GM19099 (cell line): ENCODE measurements around the gene ABCG8.

ENCODE experiments used
- POLR2A ChIP-seq: IDR thresholded peaks from 3 replicates; pipeline ENCODE4 v1.6.1; 2011; ENCODE audit warnings: low read depth; ENCODE audit not compliant: insufficient read length; ENCODE audit errors: extremely low read depth

The ABCG8 gene

GRCh38 chr2:43838560-43839267, at the start of gene ABCG8, which contains the start of gene ABCG5:
Gene ABCG8, plus strand, starts transcription at chr2:43838971. Its CDS starts 83 bp downstream, at chr2:43839054.
Gene ABCG5, minus strand, starts transcription at chr2:43838839. Its CDS starts 160 bp downstream, at chr2:43838679.
- no peak for TF ChIP-seq POLR2A

- TF ChIP-seq POLR2A: no peak
Observed at GRCh38 chr2:43790147-43790546, 48.6 kb upstream of the ABCG8 start.

GRCh38 chr2:43791035-43791765, 47.6 kb upstream of the ABCG8 start:
- TF ChIP-seq POLR2A: no peak

- no peak for TF ChIP-seq POLR2A
Observed at GRCh38 chr2:43792653-43793052, 46.1 kb upstream of the ABCG8 start.

- no peak for TF ChIP-seq POLR2A
Observed at GRCh38 chr2:43794956-43795355, 43.8 kb upstream of the ABCG8 start.

- TF ChIP-seq POLR2A: no peak
Observed at GRCh38 chr2:43796206-43796605, 42.6 kb upstream of the ABCG8 start.

GRCh38 chr2:43798300-43798699, 40.5 kb upstream of the ABCG8 start:
- no peak for TF ChIP-seq POLR2A

GRCh38 chr2:43800894-43801293, 37.9 kb upstream of the ABCG8 start:
- TF ChIP-seq POLR2A: no peak

- TF ChIP-seq POLR2A: no peak
Observed at GRCh38 chr2:43802135-43802534, 36.6 kb upstream of the ABCG8 start.

GRCh38 chr2:43803113-43803512, 35.7 kb upstream of the ABCG8 start:
- TF ChIP-seq POLR2A: no peak

- no peak for TF ChIP-seq POLR2A
Observed at GRCh38 chr2:43806719-43807031, 32.1 kb upstream of the ABCG8 start.

GRCh38 chr2:43810452-43810851, 28.3 kb upstream of the ABCG8 start:
- no peak for TF ChIP-seq POLR2A

- no peak for TF ChIP-seq POLR2A
Observed at GRCh38 chr2:43810888-43811287, 27.9 kb upstream of the ABCG8 start.

- no peak for TF ChIP-seq POLR2A
Observed at GRCh38 chr2:43812006-43812405, 26.8 kb upstream of the ABCG8 start.

- TF ChIP-seq POLR2A: no peak
Observed at GRCh38 chr2:43812947-43813346, 25.8 kb upstream of the ABCG8 start.

GRCh38 chr2:43814711-43815110, 24.1 kb upstream of the ABCG8 start:
- no peak for TF ChIP-seq POLR2A
